Dedifferentiated amniotic fluid mesenchymal stem cell (primary cell): ENCODE measurements around the gene PCIF1.
"Not testable (repeated sequence)": the region's sequence is repeated elsewhere in the genome, so short reads cannot be mapped to it uniquely, and the experiment has no call there.

Experiments
- DNase-seq: peaks from one replicate; pipeline ENCODE4 v3.0.0-alpha.2; 2016; ENCODE audit errors: extremely low spot score

PCIF1 gene

DNA sequence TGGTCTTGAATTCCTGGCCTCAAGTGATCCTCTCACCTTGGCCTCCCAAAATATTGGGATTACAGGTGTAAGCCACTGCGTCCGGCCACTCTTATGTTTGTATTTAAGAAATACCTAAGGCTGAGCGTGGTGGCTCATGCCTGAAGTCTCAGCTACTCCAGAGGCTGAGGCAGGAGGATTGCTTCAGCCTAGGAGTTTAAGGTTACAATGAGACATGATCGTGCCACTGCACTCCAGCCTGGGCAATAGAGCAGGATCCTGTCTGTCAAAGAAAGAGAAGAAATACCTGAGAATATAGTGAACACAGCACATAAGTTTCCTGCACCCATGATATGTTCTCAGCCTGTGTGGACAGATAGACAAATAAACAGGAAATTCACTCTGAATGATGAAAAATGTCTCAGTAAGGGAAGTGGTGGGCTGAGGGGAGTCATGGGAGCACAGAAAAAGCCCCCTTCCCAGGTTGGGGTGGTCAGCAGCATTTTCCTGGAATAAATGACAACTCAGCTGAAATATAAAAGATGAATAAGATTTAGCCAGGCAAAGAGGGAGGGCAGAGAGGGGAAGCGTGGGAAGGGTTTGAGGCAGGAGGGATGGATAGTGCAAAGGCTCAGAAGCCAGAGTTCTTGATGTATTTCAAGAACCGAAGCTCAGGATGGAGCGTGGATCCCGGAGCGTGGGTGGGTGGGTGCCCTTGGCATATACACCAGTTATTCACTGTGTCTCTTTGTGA, 60.4 kb downstream of the PCIF1 start:
- DNase-seq: no peak

GRCh38 chr20:45995495-45996097, 61.1 kb downstream of the PCIF1 start:
- DNase-seq: not testable (repeated sequence)

GRCh38 chr20:45997187-45997586, 62.7 kb downstream of the PCIF1 start:
- DNase-seq: no peak
